Ramos (cell line): Measurements from ENCODE around the gene MX2.

Source experiments
- in situ Hi-C: fragments of 300-500 bp; cut with MboI; formaldehyde crosslinking; loops from one replicate; pipeline ENCODE4 v1.14.3; 2022; ENCODE audit warnings: low sequenced_read_pairs; ENCODE audit not compliant: unreplicated experiment

The MX2 gene

GRCh38 chr21:41375875-41376274, 14.0 kb downstream of the MX2 start:
- in situ Hi-C loops: no loop called here

- in situ Hi-C loops: no loop called here
Measured at GRCh38 chr21:41377715-41378114, 15.9 kb downstream of the MX2 start.

GRCh38 chr21:41378849-41379248, 17.0 kb downstream of the MX2 start:
- in situ Hi-C loops: no loop called here

GRCh38 chr21:41379901-41380300, 18.1 kb downstream of the MX2 start:
- in situ Hi-C loops: no loop called here

GRCh38 chr21:41381731-41382130, 19.9 kb downstream of the MX2 start:
- in situ Hi-C loops: no loop called here

GRCh38 chr21:41387042-41387819, 25.4 kb downstream of the MX2 start:
- in situ Hi-C loops: no loop called here

- in situ Hi-C loops: no loop called here
Measured at GRCh38 chr21:41387824-41388223, 26.0 kb downstream of the MX2 start.

- in situ Hi-C loops: no loop called here
Measured at GRCh38 chr21:41388259-41388658, 26.4 kb downstream of the MX2 start.

GRCh38 chr21:41390043-41390639, 28.3 kb downstream of the MX2 start:
- in situ Hi-C loops: no loop called here

GRCh38 chr21:41393876-41394465, 32.1 kb downstream of the MX2 start:
- in situ Hi-C loops: no loop called here

GRCh38 chr21:41396558-41397075, 34.8 kb downstream of the MX2 start:
- in situ Hi-C loops: no loop called here

- in situ Hi-C loops: no loop called here
Measured at GRCh38 chr21:41397471-41397891, 35.7 kb downstream of the MX2 start.

GRCh38 chr21:41398251-41398650, 36.4 kb downstream of the MX2 start:
- in situ Hi-C loops: no loop called here

GRCh38 chr21:41398831-41399230, 37.0 kb downstream of the MX2 start:
- in situ Hi-C loops: no loop called here

GRCh38 chr21:41399246-41399800, 37.5 kb downstream of the MX2 start:
- in situ Hi-C loops: no loop called here

- in situ Hi-C loops: no loop called here
Measured at GRCh38 chr21:41402231-41402630, 40.4 kb downstream of the MX2 start.

GRCh38 chr21:41402796-41403195, 41.0 kb downstream of the MX2 start:
- in situ Hi-C loops: no loop called here

GRCh38 chr21:41403331-41403730, 41.5 kb downstream of the MX2 start:
- in situ Hi-C loops: no loop called here

GRCh38 chr21:41403966-41404365, 42.1 kb downstream of the MX2 start:
- in situ Hi-C loops: no loop called here

- in situ Hi-C loops: no loop called here
Measured at GRCh38 chr21:41405321-41405720, 43.5 kb downstream of the MX2 start.

- in situ Hi-C loops: no loop called here
Measured at GRCh38 chr21:41406340-41406739, 44.5 kb downstream of the MX2 start.
